Tibial nerve (tissue), 4 donors: ENCODE results near the gene ESRRG. TPM values are rescaled to one million over a fixed set of nuclear protein-coding genes. Genes with fewer than 3 reads are reported as not detected.

ENCODE experiments used
- DNase-seq, 2 donors: peaks; one replicate each; pipeline ENCODE4 v3.0.0-alpha.2; 2019; ENCODE audit warnings: low spot score in 2 of 2
- H3K27ac ChIP-seq, 4 donors: fragments of 200-600 bp; sonication (generic) in 3 of 4; one replicate each; pipeline ENCODE4 v1.5.1; 2017 to 2019; ENCODE audit warnings: mild to moderate bottlenecking in 1 of 4
- H3K27me3 ChIP-seq, 2 donors: fragments of 200-600 bp; sonication (generic) in 1 of 2; one replicate each; pipeline versions ENCODE4 v1.5.1 to v1.6.0; 2017 to 2019
- H3K36me3 ChIP-seq, 3 donors: fragments of 200-600 bp; sonication (generic); one replicate each; pipeline ENCODE4 v1.5.1; 2018 to 2019
- H3K4me1 ChIP-seq, 4 donors: fragments of 200-600 bp; sonication (generic) in 3 of 4; one replicate each; pipeline ENCODE4 v1.5.1; 2017 to 2019
- H3K4me3 ChIP-seq, 4 donors: fragments of 200-600 bp; sonication (generic) in 3 of 4; one replicate each; pipeline ENCODE4 v1.5.1; 2017 to 2019; ENCODE audit warnings: mild to moderate bottlenecking in 1 of 4, moderate library complexity in 1 of 4
- H3K9me3 ChIP-seq, 4 donors: fragments of 200-600 bp; sonication (generic) in 3 of 4; one replicate each; pipeline ENCODE4 v1.5.1; 2017 to 2019
- CTCF ChIP-seq, 5 experiments: fragments of 200-600 bp in 3 of 5; fragments of 450-650 bp in 2 of 5; sonication (generic) in 3 of 5; IDR thresholded peaks; one replicate each; pipeline ENCODE4 v1.5.1; 2016 to 2019; ENCODE audit warnings: antibody characterized with exemption in 5 of 5, mild to moderate bottlenecking in 3 of 5, moderate library complexity in 2 of 5
- EP300 ChIP-seq, 2 donors: sonication (generic); formaldehyde crosslinking; IDR thresholded peaks; one replicate each; pipeline ENCODE4 v1.6.1; 2017; ENCODE audit warnings: antibody characterized with exemption in 2 of 2, mild to moderate bottlenecking in 1 of 2
- POLR2A ChIP-seq, 2 donors: fragments of 450-650 bp; IDR thresholded peaks; one replicate each; pipeline ENCODE4 v1.6.1; 2017; ENCODE audit warnings: antibody characterized with exemption in 2 of 2, mild to moderate bottlenecking in 2 of 2, moderate library complexity in 2 of 2
- WGBS, 2 donors: methylation state at CpG; one replicate each; pipeline ENCODE4 v1.1.5; 2018; 5-methylcytosine and 5-hydroxymethylcytosine counted together
- total RNA-seq, 4 donors: library from RNA; depleted of rRNA; stranded (reverse); fragments of >200 nt; gene quantifications; one replicate each; pipeline ENCODE4 v1.1.0, GENCODE V29; 2016

ESRRG gene
- total RNA-seq, 4 donors from 2014 or later = 1.4 to 3.3 (median 1.6) TPM

- Histone ChIP-seq H3K27ac (no peak overlapping the region), H3K27me3 (no peaks in the 10 kb centered on the region), H3K9me3 (no peaks in the 10 kb centered on the region), H3K36me3 (no peaks in the 10 kb centered on the region), H3K4me3 (no peak overlapping the region), H3K4me1 (no peaks in the 10 kb centered on the region)
- no peak for TF ChIP-seq EP300 (IDR thresholded peaks at IDR 0.05)
- TF ChIP-seq POLR2A (IDR thresholded peaks at IDR 0.05) = no peak
- TF ChIP-seq CTCF (IDR thresholded peaks at IDR 0.05) = no peak
- 85 to 86% methylated on average over 8 of the region's 8 CpGs for WGBS, 2 donors
- DNase-seq = no peak
Measured at GRCh38 chr1:216758161-216758560, 34.9 kb upstream of the ESRRG start.

GRCh38 chr1:216757110-216757509 is 33.9 kb upstream of the ESRRG start:
- TF ChIP-seq POLR2A (IDR thresholded peaks at IDR 0.05) (no peak), EP300 (IDR thresholded peaks at IDR 0.05) (no peak), CTCF (IDR thresholded peaks at IDR 0.05) (no peak)
- Histone ChIP-seq H3K36me3 (no peaks in the 10 kb centered on the region), H3K27me3 (no peaks in the 10 kb centered on the region), H3K9me3 (no peaks in the 10 kb centered on the region), H3K27ac (no peak overlapping the region), H3K4me1 (no peaks in the 10 kb centered on the region), H3K4me3 (no peak overlapping the region)
- DNase-seq = no peak
- 85 to 88% methylated on average over 1 of the region's 1 CpG for WGBS, 2 donors

GRCh38 chr1:216750961-216751360 is 27.7 kb upstream of the ESRRG start:
- Histone ChIP-seq H3K4me3 (no peak overlapping the region), H3K27ac (no peak overlapping the region), H3K4me1 (no peaks in the 10 kb centered on the region), H3K27me3 (no peaks in the 10 kb centered on the region), H3K36me3 (no peaks in the 10 kb centered on the region), H3K9me3 (no peaks in the 10 kb centered on the region)
- no peak for DNase-seq
- 90 to 92% methylated on average over 2 of the region's 2 CpGs for WGBS, 2 donors
- TF ChIP-seq POLR2A (IDR thresholded peaks at IDR 0.05) (no peak), CTCF (IDR thresholded peaks at IDR 0.05) (no peak), EP300 (IDR thresholded peaks at IDR 0.05) (no peak)

GRCh38 chr1:216750031-216750627 is 26.9 kb upstream of the ESRRG start:
- Histone ChIP-seq H3K4me3 (no peak overlapping the region), H3K4me1 (no peaks in the 10 kb centered on the region), H3K27me3 (no peaks in the 10 kb centered on the region), H3K36me3 (no peaks in the 10 kb centered on the region), H3K27ac (no peak overlapping the region), H3K9me3 (no peaks in the 10 kb centered on the region)
- no peak for TF ChIP-seq EP300 (IDR thresholded peaks at IDR 0.05)
- peak; percentile 34 to 61 (median 50) for TF ChIP-seq CTCF (IDR thresholded peaks at IDR 0.05)
- no peak for TF ChIP-seq POLR2A (IDR thresholded peaks at IDR 0.05)
- peak in 1 of 2 donors; percentile 7 for DNase-seq
- 4 to 9% methylated on average over 3 of the region's 3 CpGs for WGBS, 2 donors

GRCh38 chr1:216749232-216749631 is 26.0 kb upstream of the ESRRG start:
- H3K9me3 ChIP-seq = no peaks in the 10 kb centered on the region
- WGBS, 2 donors = 89 to 92% methylated on average over 9 of the region's 9 CpGs
- TF ChIP-seq EP300 (IDR thresholded peaks at IDR 0.05) = no peak
- TF ChIP-seq CTCF (IDR thresholded peaks at IDR 0.05) = no peak
- no peak for TF ChIP-seq POLR2A (IDR thresholded peaks at IDR 0.05)

More at GRCh38 chr1:216749232-216749631, 26.0 kb upstream of the ESRRG start:
- Histone ChIP-seq H3K4me3 (no peak overlapping the region), H3K27ac (no peak overlapping the region), H3K4me1 (no peaks in the 10 kb centered on the region), H3K36me3 (no peaks in the 10 kb centered on the region), H3K27me3 (no peaks in the 10 kb centered on the region)
- no peak for DNase-seq
